DND-41 (cell line): ENCODE measurements around the gene NAGA.

Experiments used
- ATAC-seq: fragments of 200-7000 bp; cut with Tn5 transposase; 3 replicates; pipeline ENCODE4 v1.9.1; 2021; ENCODE audit warnings: low read depth; ENCODE audit not compliant: insufficient read depth
- DNase-seq: peaks from one replicate; pipeline ENCODE4 v3.0.0-alpha.2; 2020
- H2AFZ ChIP-seq: 2 replicates; pipeline ENCODE4 v1.6.0; 2012; ENCODE audit warnings: low read depth, low read length
- H3K27ac ChIP-seq: 2 replicates; pipeline ENCODE4 v1.5.1; 2012; ENCODE audit warnings: low read length, inconsistent platforms
- H3K27me3 ChIP-seq: fragments of 200-600 bp; sonication (generic); 2 replicates; pipeline ENCODE4 v1.6.0; 2012; ENCODE audit warnings: low read length, mild to moderate bottlenecking, inconsistent platforms; ENCODE audit not compliant: insufficient read depth, poor library complexity
- H3K36me3 ChIP-seq: 2 replicates; pipeline ENCODE4 v1.5.1; 2012; ENCODE audit warnings: low read length, inconsistent platforms; ENCODE audit not compliant: insufficient read depth
- H3K4me1 ChIP-seq: 2 replicates; pipeline ENCODE4 v1.5.1; 2012; ENCODE audit warnings: mild to moderate bottlenecking, low read length; ENCODE audit not compliant: insufficient read depth
- H3K4me2 ChIP-seq: 2 replicates; pipeline ENCODE4 v1.6.0; 2012; ENCODE audit warnings: mild to moderate bottlenecking, moderate library complexity, low read length, inconsistent platforms; ENCODE audit not compliant: insufficient read depth
- H3K4me3 ChIP-seq, 2 experiments: fragments of 200-600 bp in 1 of 2; shearing (Covaris generic) in 1 of 2; 2 replicates each; pipeline ENCODE4 v1.5.1; 2012 to 2016; ENCODE audit warnings: inconsistent platforms in 2 of 2, low read length in 2 of 2, mild to moderate bottlenecking in 2 of 2, low read depth in 1 of 2, moderate library complexity in 1 of 2
- H3K79me2 ChIP-seq: 2 replicates; pipeline ENCODE4 v1.6.0; 2012; ENCODE audit warnings: low read length, inconsistent platforms; ENCODE audit not compliant: insufficient read depth
- H3K9ac ChIP-seq: 2 replicates; pipeline ENCODE4 v1.6.0; 2012; ENCODE audit warnings: low read depth, mild to moderate bottlenecking, inconsistent platforms, low read length, moderate library complexity
- H3K9me3 ChIP-seq: 2 replicates; pipeline ENCODE4 v1.5.1; 2012; ENCODE audit warnings: low read length, moderate library complexity, mild to moderate bottlenecking, inconsistent platforms; ENCODE audit not compliant: insufficient read depth, severe bottlenecking
- H4K20me1 ChIP-seq: 2 replicates; pipeline ENCODE4 v1.6.0; 2012; ENCODE audit warnings: low read length; ENCODE audit not compliant: insufficient read depth
- CTCF ChIP-seq: IDR thresholded peaks from 2 replicates; pipeline ENCODE4 v1.5.1; 2012; ENCODE audit warnings: borderline replicate concordance, low read length, moderate library complexity, mild to moderate bottlenecking; ENCODE audit not compliant: poor library complexity, severe bottlenecking; ENCODE audit errors: extremely low read depth
- EZH2 ChIP-seq: IDR thresholded peaks from 3 replicates; pipeline ENCODE4 v1.6.1; 2012; ENCODE audit warnings: borderline replicate concordance, low read depth, mild to moderate bottlenecking, moderate library complexity, low read length, inconsistent platforms; ENCODE audit not compliant: severe bottlenecking

Gene NAGA

GRCh38 chr22:42079319-42080251, 9.0 kb upstream of the NAGA start, which contains the start of gene SMDT1:
SMDT1 (plus strand) TSS chr22:42079700; CDS start chr22:42079769, 69 bp downstream.
- Histone ChIP-seq H3K4me2 (peak within 1 kb of the TSS; percentile 94), H2AFZ (peak within 1 kb of the TSS; percentile 83), H3K4me3 (peak within 1 kb of the TSS; percentile 77 to 86), H3K27me3 (no peaks in the 10 kb centered on the region), H4K20me1 (no peaks in the 10 kb centered on the region), H3K9ac (peak within 1 kb of the TSS; percentile 88), H3K36me3 (peaks cover 30% of the 10 kb centered on the region; the same call in 1 of the 2 replicates), H3K27ac (peak within 1 kb of the TSS; percentile 86), H3K4me1 (peaks cover 30% of the 10 kb centered on the region), H3K79me2 (peaks cover 38% of the 10 kb centered on the region), H3K9me3 (no peaks in the 10 kb centered on the region)
- ATAC-seq (peak; percentile 92), DNase-seq (peak; percentile 97)
- TF ChIP-seq CTCF (no peak), EZH2 (no peak)

- peaks cover 30% of the 10 kb centered on the region for H3K4me1 ChIP-seq
- H3K27ac ChIP-seq = peak overlapping the region; percentile 86
- peak overlapping the region; percentile 88 for H3K9ac ChIP-seq
- peaks cover 37% of the 10 kb centered on the region for H3K79me2 ChIP-seq
- peaks cover 23% of the 10 kb centered on the region; the same call in 1 of the 2 replicates for H3K36me3 ChIP-seq
- ATAC-seq (peak; percentile 16), DNase-seq (no peak)
- H3K4me2 ChIP-seq = peak overlapping the region; percentile 94
- H4K20me1 ChIP-seq = no peaks in the 10 kb centered on the region
- TF ChIP-seq CTCF = no peak
- no peak for TF ChIP-seq EZH2
- no peaks in the 10 kb centered on the region for H3K9me3 ChIP-seq
- no peaks in the 10 kb centered on the region for H3K27me3 ChIP-seq
- H3K4me3 ChIP-seq = peak overlapping the region; percentile 77 to 86
- peak overlapping the region; percentile 70 for H2AFZ ChIP-seq
Observed at GRCh38 chr22:42078469-42079318, 8.1 kb upstream of the NAGA start.

GRCh38 chr22:42077486-42078125, 7.0 kb upstream of the NAGA start:
- no peak for ATAC-seq
- Histone ChIP-seq H3K4me2 (no peak overlapping the region), H2AFZ (no peak overlapping the region; the same call in 1 of the 2 replicates)

More at GRCh38 chr22:42077486-42078125, 7.0 kb upstream of the NAGA start:
- Histone ChIP-seq H4K20me1 (no peaks in the 10 kb centered on the region), H3K4me3 (no peak overlapping the region), H3K79me2 (peaks cover 29% of the 10 kb centered on the region), H3K4me1 (peaks cover 30% of the 10 kb centered on the region), H3K27me3 (no peaks in the 10 kb centered on the region), H3K9ac (no peak overlapping the region), H3K27ac (no peak overlapping the region), H3K9me3 (no peaks in the 10 kb centered on the region), H3K36me3 (peaks cover 12% of the 10 kb centered on the region; the same call in 1 of the 2 replicates)
- DNase-seq = no peak
- TF ChIP-seq CTCF = no peak
- TF ChIP-seq EZH2 = no peak
